GM18868 (cell line): Measurements from ENCODE around the gene KCNT2.
"Not testable (repeated sequence)": the region's sequence is repeated elsewhere in the genome, so short reads cannot be mapped to it uniquely, and the experiment has no call there.

ENCODE experiments used
- ATAC-seq: cut with Tn5 transposase; IDR thresholded peaks from one replicate; pipeline ENCODE4 v1.9.1; 2021; ENCODE audit warnings: mild to moderate bottlenecking, moderate library complexity; ENCODE audit not compliant: unreplicated experiment

KCNT2 gene

DNA sequence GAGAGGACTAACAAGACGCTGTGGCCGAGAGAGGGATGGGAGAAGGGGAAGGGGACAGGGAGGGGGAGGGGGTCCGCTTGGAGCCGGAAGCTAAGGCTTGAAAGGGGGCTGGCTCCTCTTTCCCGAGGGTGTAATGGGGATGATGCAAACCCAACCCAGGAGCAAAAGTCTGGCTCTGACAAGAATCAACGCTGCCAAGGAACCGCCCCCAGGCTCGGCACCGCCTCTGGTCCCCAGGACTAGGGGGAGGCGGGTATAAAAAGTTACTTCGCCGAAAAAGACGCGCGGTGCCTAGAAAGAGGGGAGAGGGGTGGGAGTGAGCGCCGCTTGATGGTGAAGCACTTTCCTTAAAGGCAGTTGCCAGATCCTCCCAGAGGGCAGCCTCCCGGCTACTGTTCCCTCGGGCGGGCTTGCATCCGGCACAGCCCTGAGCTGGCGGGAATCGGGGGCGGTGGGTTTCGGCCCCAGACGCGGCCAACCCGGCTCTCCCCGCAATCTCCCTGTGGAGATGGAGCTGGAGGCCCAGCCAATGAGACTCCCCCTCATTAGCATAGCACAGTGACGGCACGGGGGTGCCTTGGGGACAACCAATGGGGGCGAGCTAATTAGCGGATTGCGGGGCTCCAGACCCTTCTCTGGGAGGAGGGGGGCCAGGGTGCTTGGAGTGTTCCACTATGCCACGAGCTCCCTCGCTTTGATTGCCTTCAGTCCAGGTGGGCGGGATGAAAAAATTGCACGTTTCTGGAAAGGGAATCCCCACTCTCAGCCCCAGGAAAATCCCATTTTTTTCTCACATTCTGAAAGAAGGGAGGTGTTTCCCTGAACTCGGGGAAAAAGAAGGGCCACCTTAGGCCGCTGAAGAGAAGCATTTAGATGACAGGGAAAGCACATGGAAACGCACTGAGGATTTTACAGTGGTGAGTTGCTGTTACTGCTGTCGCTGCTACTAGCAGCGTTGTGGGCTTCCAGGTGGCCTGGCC lies at the start of gene KCNT2:
Gene KCNT2, minus strand, starts transcription at position 51 of the 980 bp plus-strand sequence. CDS start 131 bp downstream, outside the sequence.
- no peak for ATAC-seq

DNA sequence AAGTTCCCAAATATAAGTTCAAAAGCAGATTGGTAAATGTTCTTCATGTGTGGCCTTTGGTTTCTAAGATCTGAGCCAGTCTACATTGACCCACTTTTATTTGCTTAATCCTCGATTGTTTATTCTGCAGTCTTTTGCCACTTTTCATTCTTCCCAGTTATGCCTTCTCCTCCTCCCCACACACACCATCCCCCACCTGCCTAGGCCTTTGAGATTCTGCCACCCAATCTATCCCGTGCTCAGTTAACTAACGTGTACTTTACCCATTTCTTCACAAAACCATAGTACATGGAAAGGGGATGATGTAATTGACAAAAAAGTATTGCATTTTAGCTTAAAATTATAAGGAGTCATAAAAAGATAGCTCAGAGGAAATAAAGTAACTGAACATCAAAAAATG lies 47.3 kb upstream of the KCNT2 start:
- ATAC-seq = no peak

DNA sequence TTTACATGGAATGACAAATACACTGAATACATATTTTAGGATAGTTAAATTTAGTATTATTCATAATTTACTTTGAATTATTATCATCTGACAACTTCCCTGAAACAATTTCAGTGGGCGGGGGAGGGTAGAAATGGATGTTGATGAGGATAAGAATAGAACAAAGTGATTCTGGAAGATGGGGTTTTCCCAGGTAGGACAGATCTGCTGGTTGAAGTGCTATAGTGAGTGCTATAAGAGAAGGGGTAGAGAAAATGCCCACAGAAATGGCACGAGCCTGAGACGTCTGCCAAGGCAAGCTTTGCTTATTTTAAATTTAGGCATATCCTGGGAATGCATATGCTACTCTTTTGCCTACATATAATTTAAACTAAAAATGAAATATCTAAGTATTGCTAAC lies 46.8 kb upstream of the KCNT2 start:
- ATAC-seq = no peak

DNA sequence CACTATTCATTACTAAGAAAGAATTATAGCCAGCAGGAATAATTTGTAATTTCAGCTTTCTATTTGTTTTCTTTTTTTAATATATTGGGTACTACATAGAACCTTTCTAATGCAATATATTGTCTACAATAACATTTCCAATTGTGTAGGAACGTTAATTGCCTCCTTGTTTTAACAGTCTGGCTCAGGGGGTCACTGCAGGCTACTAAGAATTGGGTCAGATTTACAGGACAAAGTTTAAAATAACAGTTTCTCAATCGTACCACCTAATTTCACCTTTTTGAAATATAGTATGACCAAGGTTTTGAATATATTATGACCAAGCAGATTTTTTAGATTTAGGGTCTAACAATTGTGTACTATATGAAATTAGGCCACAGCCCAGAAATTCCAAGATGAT lies 46.0 kb upstream of the KCNT2 start:
- no peak for ATAC-seq

DNA sequence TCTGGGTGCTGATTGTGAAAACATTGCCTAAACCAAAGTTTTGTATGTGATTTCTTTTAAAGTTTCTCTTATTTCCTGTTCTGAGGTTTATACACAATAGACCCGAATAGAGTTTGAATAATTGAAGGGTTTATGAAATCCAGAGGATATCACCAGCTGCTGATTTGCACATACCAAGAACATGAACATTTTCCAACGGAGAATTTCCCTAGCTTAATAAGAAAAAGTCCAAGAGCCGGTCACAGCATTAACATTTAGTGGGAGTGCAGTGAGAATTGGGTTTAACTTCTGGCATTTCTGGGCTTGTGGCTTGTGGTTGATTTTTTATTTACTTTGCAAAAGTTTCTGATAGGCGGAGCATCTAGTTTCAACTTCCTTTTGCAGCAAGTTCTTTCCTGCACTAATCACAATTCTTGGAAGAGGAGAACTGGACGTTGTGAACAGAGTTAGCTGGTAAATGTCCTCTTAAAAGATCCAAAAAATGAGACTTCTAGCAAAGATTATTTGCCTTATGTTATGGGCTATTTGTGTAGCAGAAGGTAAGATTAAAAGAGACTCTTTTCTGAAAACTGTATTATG lies 43.5 kb upstream of the KCNT2 start, which contains the start of gene CFH:
Gene CFH, plus strand, starts transcription at position 407 of the 579 bp plus-strand sequence. Its CDS starts 75 bp downstream, at position 482.
- no peak for ATAC-seq

DNA sequence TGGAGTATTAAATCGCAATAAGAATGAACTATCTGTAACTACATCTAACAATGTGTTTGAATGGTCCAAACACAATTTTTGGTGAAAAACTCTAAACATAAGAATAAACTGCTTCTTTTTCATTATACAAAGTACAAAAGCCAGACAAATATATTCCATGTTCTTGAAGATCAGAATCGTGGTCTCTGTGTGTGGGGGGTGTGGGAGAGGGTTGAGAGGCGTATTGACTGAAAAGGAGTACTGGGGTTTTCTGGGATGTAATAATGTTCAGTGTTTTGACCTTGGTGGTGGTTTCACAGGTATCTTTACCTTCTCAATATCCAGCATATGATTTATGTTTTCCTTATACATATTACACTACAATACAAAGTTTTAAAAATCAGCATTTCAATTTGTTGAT lies 42.8 kb upstream of the KCNT2 start:
- ATAC-seq = no peak

DNA sequence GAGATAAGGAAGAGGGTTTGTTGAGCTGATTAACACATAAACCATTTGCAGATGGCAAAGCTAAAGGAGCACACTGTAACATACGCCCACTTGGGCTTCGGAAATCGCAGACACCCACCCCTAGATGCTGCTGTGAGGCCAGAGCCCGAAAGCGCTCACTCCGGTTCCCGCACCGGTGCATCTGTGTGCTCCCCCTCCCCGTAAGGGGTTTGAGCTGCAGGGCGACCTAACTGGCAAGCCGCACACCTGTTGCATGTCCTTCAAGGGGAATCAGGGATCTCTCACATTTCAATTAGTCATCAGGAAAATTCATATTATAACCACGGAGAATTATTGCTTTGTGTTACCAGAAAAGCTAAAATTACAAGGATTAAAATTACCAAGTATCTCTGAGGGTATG lies 42.2 kb upstream of the KCNT2 start:
- ATAC-seq = no peak

DNA sequence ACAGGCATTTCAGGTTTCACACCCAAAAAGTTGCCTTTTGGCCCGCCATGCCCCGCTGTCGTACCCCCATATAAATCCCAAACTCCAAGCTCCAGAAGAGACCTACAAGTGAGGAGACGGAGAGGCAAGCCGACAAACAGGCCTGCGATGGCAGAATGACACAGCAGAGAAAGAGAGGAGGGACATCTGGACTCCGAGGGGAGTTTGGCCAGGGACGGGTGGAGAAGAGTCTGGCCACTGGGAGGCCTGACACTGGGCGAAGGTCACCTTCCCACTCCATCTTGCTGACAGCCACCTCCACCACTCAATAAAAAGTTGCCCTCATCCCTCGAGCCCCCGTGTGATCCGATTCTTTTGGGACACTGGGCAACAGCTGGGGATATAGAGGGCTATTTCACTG lies 41.8 kb upstream of the KCNT2 start:
- ATAC-seq = no peak

DNA sequence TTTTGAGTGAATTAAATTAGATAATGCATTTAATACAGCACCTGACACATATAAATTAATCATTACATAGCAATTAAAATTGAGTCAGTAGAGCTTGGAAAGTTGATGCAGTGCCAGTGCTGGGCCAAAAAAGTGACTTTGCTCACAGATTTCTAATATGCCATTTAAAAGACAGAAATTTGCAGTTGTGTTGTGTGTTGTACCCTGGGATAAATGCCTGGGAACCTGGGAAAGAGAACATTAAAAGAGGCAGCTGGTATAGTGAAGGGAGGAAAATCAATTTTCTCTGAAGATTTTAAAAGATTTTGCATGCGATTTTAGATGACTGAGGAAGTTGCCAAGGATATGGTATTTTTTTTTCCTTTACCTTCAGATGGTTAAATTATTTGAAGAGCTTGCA lies 32.7 kb upstream of the KCNT2 start:
- no peak for ATAC-seq

DNA sequence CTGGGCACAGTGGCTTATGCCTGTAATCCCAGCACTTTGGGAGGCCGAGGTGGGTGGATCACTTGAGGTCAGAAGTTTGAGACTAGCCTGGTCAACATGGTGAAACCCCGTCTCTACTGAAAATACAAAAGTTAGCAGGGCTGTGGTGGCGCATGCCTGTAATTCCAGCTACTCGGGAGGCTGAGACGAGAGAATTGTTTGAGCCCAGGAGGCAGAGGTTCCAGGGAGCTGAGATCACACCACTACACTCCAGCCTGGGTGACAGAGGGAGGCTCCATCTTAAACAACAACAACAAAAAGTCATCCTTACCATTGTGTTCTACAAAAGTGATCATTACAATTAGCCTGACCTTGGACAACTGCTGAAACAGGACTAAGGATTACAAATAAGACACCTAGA lies 31.1 kb upstream of the KCNT2 start:
- ATAC-seq = not testable (repeated sequence)

DNA sequence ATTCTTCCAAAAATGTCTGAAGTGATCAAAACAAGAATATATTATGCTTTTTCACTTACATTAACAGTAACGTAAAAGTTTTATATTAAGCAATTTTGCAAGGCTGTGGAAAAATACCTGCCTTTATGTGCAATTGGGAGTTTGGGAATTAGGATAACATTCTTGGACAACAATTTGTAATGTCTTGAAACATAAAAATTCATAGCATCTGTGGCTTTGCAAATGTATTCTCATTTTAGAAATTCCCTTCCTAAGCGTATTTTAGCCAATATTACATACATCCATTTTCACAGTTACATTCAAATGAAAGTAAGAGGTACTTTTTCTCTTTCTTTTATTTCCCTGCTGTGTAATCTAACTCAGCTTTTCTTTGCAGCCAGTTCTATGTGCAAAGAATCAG lies 30.2 kb upstream of the KCNT2 start:
- no peak for ATAC-seq

DNA sequence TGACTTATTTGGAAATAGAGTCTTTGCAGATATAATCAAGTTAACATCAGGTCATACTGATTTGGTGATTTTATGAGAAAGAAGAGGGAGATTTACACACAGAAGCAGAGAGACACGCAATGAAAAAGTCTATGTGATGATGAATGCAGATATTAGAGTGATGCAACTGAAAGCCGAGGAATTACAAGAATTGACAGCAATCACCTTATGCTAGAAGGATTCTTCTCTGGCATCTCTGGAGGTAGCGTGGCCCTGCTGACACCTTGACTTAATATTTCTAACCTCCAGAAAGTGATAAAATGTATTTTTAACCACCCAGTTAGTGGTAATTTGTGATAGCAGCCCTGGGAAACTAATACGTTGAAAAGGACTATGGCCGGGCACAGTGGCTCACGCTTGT lies 29.4 kb upstream of the KCNT2 start:
- ATAC-seq = no peak

DNA sequence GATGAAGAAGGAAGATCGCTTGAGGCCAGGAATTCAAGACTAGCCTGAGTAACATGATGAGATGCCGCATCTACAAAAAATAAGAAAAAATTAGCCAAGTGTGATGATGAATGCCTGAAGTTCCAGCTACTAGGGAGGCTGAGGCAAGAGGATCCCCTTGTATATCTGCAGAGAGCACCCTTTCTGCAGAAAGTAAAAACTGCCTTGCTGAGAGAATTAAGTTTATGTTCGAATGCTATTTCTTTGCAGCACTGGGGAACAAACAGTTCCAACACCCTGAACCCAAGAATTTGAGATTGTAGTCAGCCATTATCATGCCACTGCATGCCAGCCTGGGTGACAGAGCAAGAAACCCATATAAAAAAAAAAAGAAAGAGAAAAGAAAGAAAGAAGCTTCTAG lies 20.6 kb upstream of the KCNT2 start:
- no peak for ATAC-seq

DNA sequence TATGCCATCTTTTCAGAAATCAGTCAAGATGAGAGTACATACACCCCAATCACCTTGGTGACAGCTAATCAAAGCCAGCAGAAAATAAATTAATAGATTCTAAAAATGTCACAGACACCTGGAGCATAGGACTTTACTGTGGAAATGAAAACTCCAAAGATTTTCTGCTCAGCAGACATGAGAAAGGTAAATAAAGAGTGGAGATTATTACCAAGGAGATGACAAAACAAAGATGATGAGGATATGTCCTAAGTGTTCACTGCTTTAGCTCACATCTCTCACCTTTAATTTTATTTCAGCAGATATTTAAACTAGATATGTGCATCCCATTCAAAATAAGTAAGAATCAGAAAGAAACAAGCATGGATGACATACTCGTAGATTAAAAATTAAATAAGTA lies 14.8 kb upstream of the KCNT2 start:
- no peak for ATAC-seq

DNA sequence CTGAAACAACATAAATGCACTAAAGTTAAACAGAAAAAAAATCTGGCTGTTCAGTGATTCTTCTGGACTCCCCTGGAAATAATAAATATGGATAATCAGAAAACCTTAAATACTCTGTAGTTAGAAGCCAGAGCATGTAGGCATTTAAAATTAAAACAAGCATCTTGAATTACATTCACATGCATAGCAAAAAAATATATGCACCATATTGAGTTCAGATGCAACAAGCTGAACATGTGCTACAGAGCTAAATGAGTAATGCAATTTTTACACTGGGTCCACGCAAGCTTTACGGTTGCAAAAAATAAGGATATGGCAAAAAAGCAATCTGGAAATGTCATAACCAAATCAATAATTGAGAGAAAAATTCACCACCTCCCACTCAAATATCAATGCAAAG lies 11.5 kb upstream of the KCNT2 start:
- ATAC-seq = no peak

DNA sequence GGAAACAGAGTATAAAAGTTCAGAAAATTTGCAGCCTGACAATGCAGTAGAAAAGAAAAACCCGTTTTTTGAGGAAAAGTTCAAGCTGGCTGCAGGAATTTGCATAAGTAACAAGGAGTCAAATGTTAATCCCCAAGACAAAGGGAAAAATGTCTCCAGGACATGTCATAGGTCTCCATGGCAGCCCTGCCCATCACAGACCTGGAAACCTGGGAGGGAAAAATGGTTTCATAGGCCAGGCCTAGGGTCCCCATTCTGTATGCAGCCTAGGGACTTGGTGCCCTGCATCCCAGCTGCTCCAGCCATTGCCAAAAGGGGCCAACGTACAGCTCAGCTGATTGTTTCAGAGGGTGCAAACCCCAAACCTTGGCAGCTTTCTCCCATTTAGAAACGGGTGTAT lies 3.6 kb upstream of the KCNT2 start:
- no peak for ATAC-seq

DNA sequence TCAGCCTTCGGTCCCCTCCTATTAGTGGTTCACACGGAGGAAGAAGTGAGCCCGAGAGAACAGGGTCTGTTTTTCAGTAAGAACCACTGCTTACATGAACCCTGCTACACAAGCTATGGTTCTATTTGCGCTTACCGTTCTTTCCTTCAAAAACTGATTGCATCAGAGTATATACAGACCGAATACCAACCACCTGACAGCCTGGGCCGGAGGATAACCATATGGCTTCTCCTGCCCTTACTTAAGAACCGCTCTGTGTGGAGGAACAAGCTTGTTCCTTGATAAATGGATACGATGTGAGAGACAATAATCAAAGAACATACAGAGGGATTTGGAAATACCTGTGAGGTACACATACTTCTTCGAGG lies 1.1 kb upstream of the KCNT2 start:
- no peak for ATAC-seq

DNA sequence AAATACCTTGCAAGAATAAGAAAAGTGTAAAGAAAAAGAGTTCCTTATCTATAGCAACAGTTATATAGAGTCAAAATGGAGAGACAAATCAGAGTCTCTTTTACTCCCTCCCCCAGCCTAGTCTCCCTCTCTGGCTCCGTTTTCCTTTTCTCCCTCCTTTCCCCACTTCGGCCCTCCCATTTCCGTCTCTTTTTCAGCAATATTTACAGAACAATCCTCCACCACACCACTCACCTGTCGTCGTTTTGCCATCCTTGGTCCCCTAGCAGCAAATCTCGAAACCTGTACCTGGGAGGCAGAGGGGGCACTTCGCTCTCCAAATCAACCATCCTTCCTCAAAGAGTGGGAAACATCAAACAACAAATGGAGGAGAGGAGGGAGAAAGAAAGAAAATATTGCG lies 259 bp downstream of the KCNT2 start:
- ATAC-seq = no peak

DNA sequence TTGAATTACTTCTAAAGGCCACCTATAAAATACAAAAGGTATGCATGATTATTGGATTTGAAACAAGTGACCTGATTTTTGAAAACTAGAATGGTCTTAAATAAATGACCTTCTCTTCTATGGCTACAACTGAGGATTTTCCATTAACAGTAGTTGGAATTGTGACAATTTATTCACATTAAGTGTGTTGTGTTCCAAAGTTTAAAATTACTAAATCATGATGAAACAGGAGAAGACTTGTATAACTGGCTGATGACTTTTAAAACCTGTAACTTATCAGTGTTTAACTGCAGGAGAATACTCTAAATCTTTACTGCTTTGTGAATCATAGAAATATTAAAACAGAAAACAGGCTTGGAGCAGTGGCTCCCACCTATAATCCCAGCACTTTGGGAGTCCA lies 4.6 kb downstream of the KCNT2 start:
- ATAC-seq = no peak

DNA sequence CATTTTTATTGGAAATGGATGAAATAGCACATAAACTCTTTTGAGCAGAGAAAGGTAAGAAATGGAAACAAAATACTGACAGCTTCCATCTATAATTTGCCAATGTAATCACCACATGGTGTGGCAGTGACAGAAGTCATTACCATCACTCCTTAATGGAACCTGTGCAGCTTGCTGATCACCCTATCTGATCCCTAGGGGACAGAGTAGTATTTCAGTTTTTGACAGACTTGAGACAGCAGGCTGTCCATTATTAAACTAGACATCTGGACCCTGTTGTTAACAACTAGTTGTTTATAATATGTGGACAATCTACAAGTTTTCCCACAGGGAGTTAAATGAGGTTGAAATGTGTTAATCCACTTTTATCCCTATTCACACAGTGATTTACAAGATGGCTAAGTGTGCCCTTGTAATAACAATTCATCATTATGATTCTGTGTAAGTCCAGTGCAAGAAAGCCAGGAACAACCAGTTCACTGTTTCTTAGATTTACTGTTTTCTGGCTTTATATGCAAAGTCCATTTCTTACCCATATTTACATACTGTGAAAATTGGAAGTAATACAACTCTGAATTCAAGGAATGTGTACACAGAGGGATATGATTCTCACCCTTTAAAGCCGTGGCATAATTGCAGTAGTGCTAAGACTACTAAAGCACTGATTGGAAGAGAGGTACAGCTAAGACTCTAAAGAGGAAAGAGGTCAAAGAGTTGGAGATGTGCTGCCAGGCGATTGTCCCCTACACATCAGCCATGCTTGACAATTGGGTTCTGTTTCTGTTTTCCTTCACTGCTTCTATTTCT lies 9.1 kb downstream of the KCNT2 start:
- ATAC-seq = no peak

DNA sequence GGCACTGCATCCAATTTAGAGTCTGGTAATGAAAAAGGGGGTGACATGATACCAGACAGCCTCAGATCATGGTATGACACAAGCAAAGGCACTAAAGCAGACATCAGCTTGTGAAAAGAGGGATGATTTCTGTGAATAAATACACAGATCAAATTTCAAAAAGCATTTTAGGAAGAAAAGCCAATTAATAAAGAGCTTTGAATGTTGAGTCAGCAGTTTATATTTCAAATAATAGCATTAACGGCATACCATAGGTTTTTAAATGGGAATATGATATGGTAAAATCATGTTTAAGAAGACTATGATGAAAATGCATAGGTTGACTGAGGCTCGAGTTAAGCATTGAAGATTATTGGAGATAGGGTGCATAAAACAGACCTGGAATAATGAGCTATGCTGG lies 13.5 kb downstream of the KCNT2 start:
- no peak for ATAC-seq

DNA sequence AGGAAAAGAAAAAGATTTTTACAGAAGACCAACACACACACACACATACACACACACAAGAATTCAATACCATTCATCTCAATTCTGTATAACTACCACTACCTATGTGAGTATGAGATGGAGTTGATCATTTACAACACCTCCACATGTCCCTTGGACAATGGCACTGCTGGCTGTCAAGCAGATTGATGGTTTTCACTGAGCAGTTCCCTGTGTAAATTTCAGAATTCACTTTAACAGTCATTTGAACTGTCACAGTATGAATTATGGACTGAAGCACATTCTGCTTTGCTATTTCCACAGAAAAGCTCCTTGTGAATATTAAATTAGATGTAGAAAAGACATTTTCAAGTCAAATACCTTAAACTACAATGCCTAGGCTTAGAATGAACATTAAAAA lies 14.3 kb downstream of the KCNT2 start:
- no peak for ATAC-seq
